ENCODE data around the gene PRKD1. TPM values are rescaled to one million over a fixed set of nuclear protein-coding genes. Genes with fewer than 3 reads are reported as not detected.

The PRKD1 gene
- total and polyA plus RNA-seq, 10 of the 15 experiments (the other 5 are each of a cell fraction or from before 2014, with no cell fraction given) = 0.02 to 0.56 TPM; not detected in 8

- TF ChIP-seq ESRRA (IDR thresholded peaks at IDR 0.05; ENCODE audit: low read length) (no peak), MXI1 (IDR thresholded peaks at IDR 0.05; ENCODE audit: low read depth, low read length) (no peak)
Observed at GRCh38 chr14:29944091-29944490, 16.4 kb upstream of the PRKD1 start (continued).

GRCh38 chr14:29941401-29941800 is 13.8 kb upstream of the PRKD1 start:
- Histone ChIP-seq H3K36me3 (ENCODE audit: control insufficient read depth in 2 of 2, insufficient read depth in 2 of 2, low read length in 1 of 2) (no peaks in the 10 kb centered on the region), H3K4me1 (ENCODE audit: control insufficient read depth, insufficient read depth, low read length) (no peaks in the 10 kb centered on the region), H3K4me3 (no peak overlapping the region), H2AFZ (ENCODE audit: control insufficient read depth, low read depth, low read length) (no peak overlapping the region), H3K4me2 (ENCODE audit: control insufficient read depth, insufficient read depth) (no peak overlapping the region), H3K79me2 (ENCODE audit: control insufficient read depth, insufficient read depth, low read length) (no peaks in the 10 kb centered on the region), H3K27ac (ENCODE audit: control insufficient read depth, insufficient read depth) (no peak overlapping the region), H3K27me3 (replicated peaks in 1 of 2; ENCODE audit: control insufficient read depth in 2 of 2, insufficient read depth in 2 of 2, low read length in 1 of 2) (no peaks in the 10 kb centered on the region), H3K9me3 (replicated peaks; ENCODE audit: control insufficient read depth, insufficient read depth, low read length) (no peaks in the 10 kb centered on the region), H4K20me1 (ENCODE audit: control insufficient read depth, insufficient read depth) (no peaks in the 10 kb centered on the region), H3K9ac (ENCODE audit: control insufficient read depth, insufficient read depth, low read length) (no peak overlapping the region)
- no TSS peak for BruUV-seq (replicated peaks)
- intact Hi-C loops (cut with micrococcal nuclease; ENCODE audit: unreplicated experiment) (no loop called here), in situ Hi-C loops (cut with MboI) (no loop called here)
- POLR2A ChIA-PET = no interaction called here
- SMC1A ChIA-PET (ENCODE audit: uncharacterized antibody, unreplicated experiment) = no interaction called here
- CTCF ChIA-PET = no interaction called here
- FAIRE-seq = no peak
- no peak for TF ChIP-seq IRF5 (IDR thresholded peaks at IDR 0.05; ENCODE audit: borderline replicate concordance)
- TF ChIP-seq ZSCAN29 (IDR thresholded peaks at IDR 0.05) = no peak
- TF ChIP-seq PAX5 (IDR thresholded peaks at IDR 0.05; ENCODE audit: borderline replicate concordance, low read depth, low read length) = no peak
- TF ChIP-seq IKZF1 (conservative IDR thresholded peaks at IDR 0.05) = no peak
- no peak for TF ChIP-seq E2F8 (IDR thresholded peaks at IDR 0.05; ENCODE audit: low read depth, partially characterized antibody)
- no peak for TF ChIP-seq KDM1A (IDR thresholded peaks at IDR 0.05; ENCODE audit: borderline replicate concordance)
- TF ChIP-seq ZZZ3 (IDR thresholded peaks at IDR 0.05; ENCODE audit: control insufficient read depth, insufficient read length, low read depth) = no peak
- TF ChIP-seq BHLHE40 (IDR thresholded peaks at IDR 0.05; ENCODE audit: borderline replicate concordance in 1 of 2, low read depth in 2 of 2, low read length in 1 of 2) = no peak
- no peak for TF ChIP-seq TARDBP (IDR thresholded peaks at IDR 0.05; ENCODE audit: borderline replicate concordance)
- no peak for TF ChIP-seq MXI1 (IDR thresholded peaks at IDR 0.05; ENCODE audit: low read depth, low read length)
- TF ChIP-seq RB1 (IDR thresholded peaks at IDR 0.05; ENCODE audit: borderline replicate concordance) = no peak
- no peak for TF ChIP-seq ZNF384 (IDR thresholded peaks at IDR 0.05; ENCODE audit: borderline replicate concordance, low read depth, low read length)
- TF ChIP-seq NFIC (IDR thresholded peaks at IDR 0.05; ENCODE audit: low read depth, low read length) = no peak
- no peak for TF ChIP-seq NKRF (conservative IDR thresholded peaks at IDR 0.05)
- TF ChIP-seq ATF7 (IDR thresholded peaks at IDR 0.05; ENCODE audit: low read depth) = no peak
- no peak for DNase-seq (ENCODE audit: low read depth, low spot score)
- WGBS (ENCODE audit: insufficient coverage, insufficient replicate concordance, low lambda C conversion rate, missing lambda C conversion rate) = 0% methylated on average over 2 of the region's 2 CpGs
- RAD21 ChIA-PET (ENCODE audit: unreplicated experiment) = no interaction called here
- ATAC-seq = no peak
